Fibroblast of lung (primary cell): ENCODE results near the gene GUCA1A. TPM values are rescaled to one million over a fixed set of nuclear protein-coding genes. Genes with fewer than 3 reads are reported as not detected.

Source experiments
- DNase-seq, 2 donors: peaks; one replicate each; pipeline versions ENCODE4 v3.0.0 to v3.0.0-alpha.2; 2010; ENCODE audit warnings: low read depth in 2 of 2
- H2AFZ ChIP-seq: 2 replicates; pipeline ENCODE4 v1.5.1; 2012; ENCODE audit warnings: low read length, control low read depth, inconsistent platforms
- H3K27ac ChIP-seq: 2 replicates; pipeline ENCODE4 v1.5.1; 2011; ENCODE audit warnings: low read length, control low read depth; ENCODE audit not compliant: insufficient read depth
- H3K27me3 ChIP-seq: 2 replicates; pipeline ENCODE4 v1.5.1; 2011; ENCODE audit warnings: mild to moderate bottlenecking, low read length; ENCODE audit not compliant: control insufficient read depth, insufficient read depth
- H3K36me3 ChIP-seq: 2 replicates; pipeline ENCODE4 v1.5.1; 2011; ENCODE audit warnings: low read length; ENCODE audit not compliant: control insufficient read depth, insufficient read depth
- H3K4me1 ChIP-seq: 2 replicates; pipeline ENCODE4 v1.5.1; 2011; ENCODE audit warnings: low read length; ENCODE audit not compliant: control insufficient read depth, insufficient read depth; ENCODE audit errors: extremely low read depth
- H3K4me2 ChIP-seq: 2 replicates; pipeline ENCODE4 v1.5.1; 2011; ENCODE audit warnings: low read length, control low read depth; ENCODE audit not compliant: insufficient read depth; ENCODE audit errors: extremely low read depth
- H3K4me3 ChIP-seq, 4 experiments: fragments of 200-600 bp in 1 of 4; sonication (generic) in 1 of 4; replicated peaks in 1 of 4; 2 replicates each; pipeline ENCODE4 v1.5.1; 2011 to 2016; ENCODE audit warnings: low read length in 4 of 4, low read depth in 3 of 4, mild to moderate bottlenecking in 3 of 4, control low read depth in 2 of 4, inconsistent platforms in 1 of 4, mixed read lengths in 1 of 4; ENCODE audit not compliant: insufficient read depth in 1 of 4; ENCODE audit errors: control extremely low read depth in 1 of 4
- H3K79me2 ChIP-seq: 2 replicates; pipeline ENCODE4 v1.5.1; 2012; ENCODE audit warnings: mild to moderate bottlenecking, low read length, inconsistent platforms; ENCODE audit not compliant: control insufficient read depth, insufficient read depth
- H3K9ac ChIP-seq: 2 replicates; pipeline ENCODE4 v1.5.1; 2011; ENCODE audit warnings: mild to moderate bottlenecking, low read length, control low read depth; ENCODE audit not compliant: insufficient read depth
- H3K9me3 ChIP-seq: 2 replicates; pipeline ENCODE4 v1.5.1; 2012; ENCODE audit warnings: low read depth, low read length; ENCODE audit not compliant: control insufficient read depth, insufficient read depth
- H4K20me1 ChIP-seq: 2 replicates; pipeline ENCODE4 v1.5.1; 2011; ENCODE audit warnings: low read length; ENCODE audit not compliant: control insufficient read depth, insufficient read depth; ENCODE audit errors: extremely low read depth
- CTCF ChIP-seq, 2 donors: IDR thresholded peaks in 1 of 2; conservative IDR thresholded peaks in 1 of 2; 1 replicate in 1 of 2; 2 replicates in 1 of 2; pipeline ENCODE4 v1.5.1; 2011 to 2012; ENCODE audit warnings: low read length in 2 of 2, control low read depth in 1 of 2, inconsistent platforms in 1 of 2, low read depth in 1 of 2, mild to moderate bottlenecking in 1 of 2
- EZH2 ChIP-seq: IDR thresholded peaks from 2 replicates; pipeline ENCODE4 v1.5.1; 2012; ENCODE audit warnings: low read length, control low read depth, mild to moderate bottlenecking; ENCODE audit errors: missing control alignments
- polyA plus RNA-seq, 2 donors: library from polyadenylated mRNA; depleted of rRNA in 1 of 2; stranded (reverse) in 1 of 2; unstranded in 1 of 2; fragments of >200 nt; gene quantifications; 2 replicates each; pipeline ENCODE4 v1.2.1, GENCODE V29; 2011 to 2012; ENCODE audit warnings: missing spikeins in 1 of 2
- total RNA-seq: library from RNA; depleted of rRNA; stranded (reverse); fragments of >200 nt; gene quantifications from 2 replicates; pipeline ENCODE4 v1.2.1, GENCODE V29; 2014

GUCA1A gene
- total and polyA plus RNA-seq, 2 donors (not counting 1 experiment from before 2014, with no cell fraction given), result 0.16 to 0.33 TPM

- H4K20me1 ChIP-seq, result no peaks in the 10 kb centered on the region
- no peak overlapping the region for H3K4me3 ChIP-seq
- no peaks in the 10 kb centered on the region for H3K36me3 ChIP-seq
- TF ChIP-seq CTCF (conservative IDR thresholded peaks at IDR 0.05 in 1 of 2, IDR thresholded peaks at IDR 0.05 in 1 of 2; ENCODE audit: low read depth in 1 of 2, low read length in 2 of 2) (no peak), EZH2 (no peak)
- H3K79me2 ChIP-seq, result no peaks in the 10 kb centered on the region
- H3K4me1 ChIP-seq, result no peaks in the 10 kb centered on the region
- no peak overlapping the region for H2AFZ ChIP-seq
- no peak overlapping the region for H3K4me2 ChIP-seq
- H3K27ac ChIP-seq, result no peak overlapping the region
- H3K9ac ChIP-seq, result no peak overlapping the region
- no peaks in the 10 kb centered on the region for H3K27me3 ChIP-seq
- no peaks in the 10 kb centered on the region for H3K9me3 ChIP-seq
- no peak for DNase-seq
Observed at GRCh38 chr6:42179261-42179944, 6.2 kb downstream of the GUCA1A start.

- DNase-seq, result no peak
- no peaks in the 10 kb centered on the region for H4K20me1 ChIP-seq
- peaks cover 2% of the 10 kb centered on the region for H3K27me3 ChIP-seq
- H3K27ac ChIP-seq, result no peak overlapping the region
- no peaks in the 10 kb centered on the region for H3K4me1 ChIP-seq
- H3K79me2 ChIP-seq, result no peaks in the 10 kb centered on the region
- H3K4me2 ChIP-seq, result no peak overlapping the region
- no peak overlapping the region for H2AFZ ChIP-seq
- TF ChIP-seq CTCF (conservative IDR thresholded peaks at IDR 0.05 in 1 of 2, IDR thresholded peaks at IDR 0.05 in 1 of 2; ENCODE audit: low read depth in 1 of 2, low read length in 2 of 2), result no peak
- TF ChIP-seq EZH2, result no peak
- H3K36me3 ChIP-seq, result no peaks in the 10 kb centered on the region
- H3K4me3 ChIP-seq, result no peak overlapping the region
- no peaks in the 10 kb centered on the region for H3K9me3 ChIP-seq
- no peak overlapping the region for H3K9ac ChIP-seq
Observed at GRCh38 chr6:42179945-42180313, 6.8 kb downstream of the GUCA1A start.

- Histone ChIP-seq H2AFZ (no peak overlapping the region), H4K20me1 (no peaks in the 10 kb centered on the region), H3K4me2 (no peak overlapping the region), H3K79me2 (no peaks in the 10 kb centered on the region), H3K36me3 (no peaks in the 10 kb centered on the region), H3K27ac (no peak overlapping the region), H3K4me3 (no peak overlapping the region), H3K4me1 (no peaks in the 10 kb centered on the region), H3K9ac (no peak overlapping the region), H3K27me3 (peaks cover 2% of the 10 kb centered on the region), H3K9me3 (no peaks in the 10 kb centered on the region)
- no peak for DNase-seq
- TF ChIP-seq CTCF (conservative IDR thresholded peaks at IDR 0.05 in 1 of 2, IDR thresholded peaks at IDR 0.05 in 1 of 2; ENCODE audit: low read depth in 1 of 2, low read length in 2 of 2) (no peak), EZH2 (no peak)
Observed at GRCh38 chr6:42182101-42182500, 8.9 kb downstream of the GUCA1A start.
